NCI-H1092 treated with DMSO at 0.1 percent for 48 hours (cell line): ENCODE measurements around the gene SLCO4A1.

ENCODE experiments used
- DNase-seq: peaks from one replicate; lab custom pipeline; 2025; lab: John Stamatoyannopoulos, UW

The SLCO4A1 gene

DNA sequence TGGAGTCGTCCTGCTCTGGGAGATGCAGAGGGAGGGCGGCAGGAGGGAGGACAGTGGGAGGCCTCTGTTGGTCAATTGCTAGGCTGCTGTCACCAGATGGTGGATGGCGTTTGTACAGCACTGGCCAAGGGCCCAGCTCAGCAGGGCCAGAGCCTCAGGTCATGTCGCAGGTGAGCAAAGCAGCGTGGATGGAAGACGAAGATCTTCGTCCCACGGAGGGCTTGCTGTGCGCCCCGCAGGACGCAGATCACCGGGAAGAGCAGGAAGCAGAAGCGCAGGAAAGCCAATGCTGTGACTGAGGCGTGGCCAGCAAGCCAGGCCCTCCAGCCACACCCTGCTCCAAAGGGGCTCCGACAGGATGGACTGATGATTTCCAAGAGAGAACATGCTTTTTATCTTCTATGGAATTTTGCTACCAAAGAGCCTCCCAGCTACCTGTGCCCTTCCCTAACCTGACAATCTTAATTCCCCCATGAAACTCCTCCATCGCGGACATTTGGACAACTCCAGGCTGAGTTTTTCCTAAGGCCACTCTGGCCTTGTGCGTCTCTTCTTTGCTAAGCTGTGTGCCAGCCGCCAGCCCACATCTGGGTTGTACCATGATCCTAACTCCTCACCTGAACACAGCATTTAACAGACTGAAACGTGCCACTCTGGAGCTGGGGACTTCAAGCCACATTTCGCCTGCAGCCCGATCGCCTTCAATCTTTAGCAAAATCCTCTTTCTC lies 3.5 kb upstream of the SLCO4A1 start:
- DNase-seq: no peak

GRCh38 chr20:62639765-62640164 lies 2.5 kb upstream of the SLCO4A1 start:
- DNase-seq: no peak

GRCh38 chr20:62640870-62641269 lies 1.4 kb upstream of the SLCO4A1 start:
- no peak for DNase-seq

DNA sequence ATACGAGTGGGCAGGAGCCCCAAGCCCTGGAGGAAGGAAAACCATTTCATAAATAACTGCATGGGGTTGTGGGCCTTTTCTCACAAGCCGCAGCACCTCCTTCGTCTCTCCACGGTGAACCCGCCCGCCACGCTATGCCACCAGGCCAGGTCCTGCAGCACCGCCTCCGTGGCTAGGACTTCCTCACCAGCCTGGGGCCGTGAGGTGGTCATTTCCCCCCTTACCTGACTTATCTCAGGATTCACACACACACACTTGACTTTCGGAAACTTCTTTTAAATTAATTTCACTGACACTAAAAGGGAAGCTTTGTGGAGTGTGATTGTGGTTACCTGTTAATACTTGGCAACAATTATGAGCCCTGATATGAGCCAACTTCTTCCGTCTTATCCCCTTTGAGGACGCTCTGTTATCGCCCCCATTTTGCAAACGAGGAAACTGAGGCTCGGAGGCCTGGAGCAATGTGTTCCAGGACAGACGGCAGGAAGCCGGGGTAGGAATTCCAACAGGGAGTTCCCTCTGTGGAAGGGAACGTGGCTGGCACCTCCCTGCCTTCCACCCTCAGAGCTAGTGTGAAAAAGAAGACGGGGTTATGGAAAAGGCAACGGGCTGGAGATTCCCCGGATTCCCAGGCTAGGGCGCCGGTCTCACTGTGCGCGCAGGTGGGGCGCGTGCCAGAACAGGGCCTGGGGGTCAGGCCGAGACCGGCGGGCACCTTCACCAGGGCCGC lies 817 bp upstream of the SLCO4A1 start:
- DNase-seq: no peak

- DNase-seq: peak; percentile 27
Observed at GRCh38 chr20:62642666-62643520, 590 bp downstream of the SLCO4A1 start.

DNA sequence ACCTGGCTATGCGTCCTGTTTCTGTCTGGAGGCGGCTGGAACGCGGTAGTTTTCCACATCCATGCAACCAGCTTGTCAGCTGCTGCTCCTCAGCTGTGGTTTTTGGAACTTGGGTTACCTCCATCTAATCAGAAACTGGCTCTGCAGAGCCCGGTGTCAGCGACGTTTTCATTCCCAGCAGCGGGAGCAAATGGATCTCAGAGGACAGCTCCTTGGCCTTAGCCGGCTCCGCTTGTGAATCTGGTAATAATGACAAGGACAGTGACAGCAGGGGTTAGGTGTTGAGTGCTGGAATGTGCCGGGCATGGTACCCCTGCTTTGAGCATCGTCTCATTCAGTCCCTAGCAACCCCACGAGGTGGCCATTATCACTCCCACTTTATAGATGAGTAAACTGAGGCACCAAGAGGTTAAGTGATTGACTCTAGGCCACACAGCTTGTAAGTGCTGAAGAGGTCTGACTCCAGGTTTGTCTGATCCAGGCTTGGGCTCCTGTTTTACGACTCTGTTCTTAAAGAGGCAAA lies 1.3 kb downstream of the SLCO4A1 start:
- DNase-seq: no peak

DNA sequence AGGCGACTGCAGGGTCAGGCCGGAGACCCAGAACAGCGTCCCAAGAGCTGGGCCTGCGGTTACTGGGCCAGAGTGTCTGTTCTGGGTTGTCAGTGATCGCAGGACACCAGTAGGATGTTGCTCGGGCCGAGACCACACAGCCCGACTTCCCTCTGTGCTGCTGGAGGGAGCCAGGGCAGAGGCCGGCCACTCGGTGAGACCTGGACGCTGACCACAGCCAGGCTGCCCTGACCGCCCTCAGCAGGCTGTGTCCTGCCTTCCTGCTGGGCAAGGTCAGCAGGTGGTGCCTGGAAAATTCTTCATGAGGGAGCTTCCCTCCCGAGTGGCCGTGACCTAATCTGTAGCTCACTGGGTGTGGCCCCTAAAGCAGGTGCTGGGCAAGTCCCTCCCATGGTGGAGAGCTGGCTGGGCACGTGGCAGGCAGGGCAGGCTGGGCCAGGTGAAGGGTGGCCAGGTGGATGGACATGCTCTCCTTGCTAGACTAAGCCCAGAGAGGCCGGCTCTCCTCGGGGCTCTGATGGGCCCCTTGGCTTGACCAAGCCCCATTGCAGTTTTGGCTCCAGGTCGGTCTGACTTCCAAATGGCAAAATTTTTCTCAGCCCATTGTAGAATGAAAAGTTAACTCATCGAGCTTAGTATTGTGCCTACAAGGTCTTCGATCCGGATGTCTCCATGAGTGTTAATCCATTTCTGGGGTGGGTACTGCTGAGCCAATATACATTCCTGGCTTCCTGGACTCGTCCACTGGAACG lies 1.9 kb downstream of the SLCO4A1 start:
- no peak for DNase-seq

GRCh38 chr20:62644802-62645496 lies 2.6 kb downstream of the SLCO4A1 start:
- DNase-seq: no peak

DNA sequence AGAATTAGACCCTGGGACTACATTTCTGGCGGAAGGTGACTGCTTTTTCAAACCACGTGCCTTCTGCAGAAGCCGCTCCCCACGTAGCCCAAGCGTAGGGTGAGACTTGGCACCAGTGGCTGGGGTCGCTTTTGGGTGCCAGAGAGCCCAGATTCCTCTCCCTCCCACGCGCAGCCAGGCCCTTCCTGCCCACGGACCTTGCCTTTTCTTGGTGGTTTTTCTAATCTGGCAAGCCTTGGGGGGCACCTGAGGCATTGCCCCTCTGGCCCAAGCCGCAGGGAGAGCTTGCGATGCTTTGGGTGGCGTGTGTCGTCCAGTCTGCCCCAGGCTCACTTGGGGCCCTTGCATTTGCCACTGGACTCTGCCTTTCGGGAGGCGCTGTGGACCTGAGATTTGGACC lies 3.3 kb downstream of the SLCO4A1 start:
- DNase-seq: no peak

GRCh38 chr20:62646851-62647520 lies 4.7 kb downstream of the SLCO4A1 start:
- no peak for DNase-seq

GRCh38 chr20:62647521-62648317 lies 5.4 kb downstream of the SLCO4A1 start:
- DNase-seq: peak; percentile 12

GRCh38 chr20:62648318-62648995 lies 6.2 kb downstream of the SLCO4A1 start:
- no peak for DNase-seq

DNA sequence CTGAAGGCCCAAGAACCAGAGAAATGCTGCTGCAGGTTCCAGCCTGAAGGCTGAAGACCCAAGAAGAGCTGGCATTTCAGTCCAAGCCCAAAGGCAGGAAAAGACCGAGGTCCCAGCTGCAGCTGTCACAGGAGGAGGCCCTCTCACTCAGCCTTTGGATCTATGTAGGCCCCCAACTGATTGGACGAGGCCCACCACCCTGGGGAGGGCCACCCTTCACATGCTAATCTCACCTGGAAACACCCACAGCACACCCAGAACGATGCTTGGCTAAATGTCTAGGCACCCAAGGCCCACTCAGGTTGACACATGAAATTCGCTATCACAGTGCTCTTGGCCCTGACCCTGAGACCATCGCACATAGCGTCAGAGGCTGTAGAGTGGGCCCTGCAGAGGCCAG lies 6.8 kb downstream of the SLCO4A1 start:
- no peak for DNase-seq

- DNase-seq: no peak
Observed at GRCh38 chr20:62650551-62651284, 8.4 kb downstream of the SLCO4A1 start.

DNA sequence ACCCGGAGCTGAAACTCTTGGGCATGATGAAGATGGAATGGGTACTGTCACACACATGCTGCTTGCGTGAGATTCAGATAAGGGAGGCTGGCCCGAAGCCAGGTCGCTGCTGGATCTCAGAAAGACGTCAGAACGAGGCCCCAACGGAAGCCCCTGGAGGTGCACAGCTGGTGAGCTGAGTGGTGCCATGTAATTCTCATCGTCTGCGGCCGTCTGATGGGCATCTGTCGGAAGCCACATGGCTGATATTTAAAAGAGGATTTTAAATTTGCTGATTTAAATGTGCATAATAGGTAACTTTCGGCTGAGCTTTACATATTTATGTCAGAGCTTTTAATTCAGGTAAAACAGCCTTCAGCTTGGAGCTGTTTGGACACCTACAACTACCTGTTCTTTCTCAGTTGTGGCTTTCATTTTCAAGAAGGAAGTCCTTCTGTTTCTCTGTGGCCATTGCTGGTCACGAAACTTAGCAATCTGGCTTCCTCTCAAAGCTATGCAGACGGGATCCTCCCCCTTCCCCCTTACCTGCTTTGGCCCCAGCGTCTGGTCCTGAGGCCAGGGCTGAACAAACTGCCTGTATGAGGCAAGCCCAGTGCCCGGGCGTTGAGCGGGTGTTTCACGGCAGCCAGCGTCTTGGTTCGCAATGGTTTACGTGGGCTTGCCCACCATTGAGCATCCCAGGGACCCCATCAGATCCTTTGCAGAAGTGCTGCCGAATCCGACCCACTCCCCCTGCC lies 9.2 kb downstream of the SLCO4A1 start:
- no peak for DNase-seq

- DNase-seq: no peak
Observed at GRCh38 chr20:62652041-62652893, 10.0 kb downstream of the SLCO4A1 start.

DNA sequence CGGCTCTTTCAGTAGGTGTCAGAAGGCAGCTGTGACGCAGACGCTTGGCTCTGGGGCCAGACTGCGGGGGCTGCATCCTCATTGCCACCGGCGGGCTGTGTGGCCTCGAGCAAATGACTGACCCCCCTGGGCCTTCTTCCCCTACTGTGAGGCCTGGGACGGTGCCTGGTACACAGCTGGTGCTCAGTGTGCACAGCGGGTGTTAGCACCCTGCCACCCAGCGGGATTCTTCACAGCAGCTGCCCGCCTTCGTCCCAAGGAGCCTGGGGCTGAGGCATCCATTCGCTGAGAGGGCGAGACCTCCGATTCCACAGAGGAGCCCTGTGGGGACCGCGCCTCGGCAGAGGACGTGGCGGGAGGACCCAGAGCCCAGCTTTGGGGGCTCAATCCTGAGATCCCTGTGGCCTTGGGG lies 10.6 kb downstream of the SLCO4A1 start:
- DNase-seq: no peak
